OCI-LY3 (cell line): ENCODE data around the gene ZNF417.

Experiments
- CTCF ChIP-seq: fragments of 200-600, 300-600 bp; sonication (generic); IDR thresholded peaks from 2 replicates; pipeline ENCODE4 v1.5.1; 2014; ENCODE audit warnings: antibody characterized with exemption, low read length, low read depth
- EZH2phosphoT487 ChIP-seq: fragments of 200-600 bp; shearing (Covaris generic); IDR thresholded peaks from 2 replicates; pipeline ENCODE4 v1.6.1; 2018; ENCODE audit warnings: antibody characterized with exemption, mixed run types, low read depth

- no peak for TF ChIP-seq CTCF
- TF ChIP-seq EZH2phosphoT487 = no peak
Measured at GRCh38 chr19:57961785-57962184, 45.4 kb upstream of the ZNF417 start.
